ENCODE results near the gene PLXDC1. TPM values are rescaled to one million over a fixed set of nuclear protein-coding genes. Genes with fewer than 3 reads are reported as not detected.

Gene PLXDC1
- total and polyA plus RNA-seq, 2 of the 8 experiments (the other 6 are each of a cell fraction or from before 2014, with no cell fraction given): 4.1 to 14.6 TPM

DNA sequence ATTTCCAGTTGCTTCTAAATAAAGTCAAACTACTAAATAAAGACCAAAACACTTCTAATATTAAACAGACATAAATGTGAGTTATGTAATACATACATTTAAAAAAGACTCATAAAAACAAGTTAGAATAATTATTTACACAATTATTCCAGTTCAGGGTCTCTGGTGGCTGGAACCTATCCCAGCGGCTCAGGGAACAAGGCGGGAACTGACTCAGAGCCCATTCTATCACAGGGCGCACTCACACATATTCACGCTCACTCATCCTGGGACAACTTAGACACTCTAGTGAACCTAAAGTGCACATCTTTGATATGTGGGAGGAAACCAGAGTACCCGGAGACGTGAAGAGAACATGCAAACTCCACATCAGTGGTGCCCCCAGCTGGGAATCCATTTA lies 25.0 kb downstream of the PLXDC1 start:
- FAIRE-seq (no peak), DNase-seq (ENCODE audit: low read depth in 1 of 2, low spot score in 2 of 2) (no peak)
- no peak overlapping the region for H4K91ac ChIP-seq (replicated peaks; ENCODE audit: insufficient read length, low read length)
- H3K18ac ChIP-seq (ENCODE audit: extremely low read depth, low read length): no peak overlapping the region
- no peak overlapping the region for H3K56ac ChIP-seq (replicated peaks; ENCODE audit: insufficient read length, low read depth, low read length)
- no peak overlapping the region for H4K5ac ChIP-seq (ENCODE audit: insufficient read length, low read depth, low read length)
- H3K4me1 ChIP-seq (replicated peaks in 1 of 4; ENCODE audit: control insufficient read depth in 3 of 4, insufficient read depth in 4 of 4, low read length in 3 of 4): no peaks in the 10 kb centered on the region
- no peak overlapping the region for H2BK120ac ChIP-seq (replicated peaks; ENCODE audit: low read depth, low read length)
- TF ChIP-seq JUND (IDR thresholded peaks at IDR 0.05; ENCODE audit: low read length): no peak
- no peak for TF ChIP-seq CHD1 (IDR thresholded peaks at IDR 0.05; ENCODE audit: low read depth, low read length)
- TF ChIP-seq CBX8 (IDR thresholded peaks at IDR 0.05; ENCODE audit: borderline replicate concordance, low read depth, low read length): no peak
- H2BK12ac ChIP-seq (ENCODE audit: low read depth, low read length): no peak overlapping the region
- H3K23me2 ChIP-seq (ENCODE audit: low read depth, low read length): no peaks in the 10 kb centered on the region
- no peak overlapping the region for H2BK15ac ChIP-seq (ENCODE audit: low read length)
- H3K4ac ChIP-seq (replicated peaks; ENCODE audit: insufficient read length, low read depth, low read length): no peak overlapping the region
- POLR2A ChIA-PET (ENCODE audit: partially characterized antibody): interaction anchor here (4.6 kb wide), 1 partner anchor 12 kb away, joined by 15 read pairs; no protein-coding TSS in a partner anchor
- no peak overlapping the region for H2BK20ac ChIP-seq (ENCODE audit: low read length)
- no peak overlapping the region for H4K8ac ChIP-seq (ENCODE audit: extremely low read depth, insufficient read depth, low read length)
- no peaks in the 10 kb centered on the region for H3K9me3 ChIP-seq (ENCODE audit: insufficient read depth in 2 of 2, low read depth in 1 of 2, low read length in 1 of 2)
- no peak overlapping the region for H2AK5ac ChIP-seq (ENCODE audit: low read depth, low read length)
- WGBS, 2 experiments (ENCODE audit: extremely low coverage in 1 of 2, insufficient coverage in 1 of 2, insufficient read length in 1 of 2, insufficient replicate concordance in 2 of 2, low coverage in 1 of 2, low lambda C conversion rate in 2 of 2, missing lambda C conversion rate in 1 of 2): 91% methylated on average over 6 of the region's 6 CpGs; no CpG with 5 or more reads in 1 of the 2 experiments
- no peaks in the 10 kb centered on the region for H3K79me1 ChIP-seq (ENCODE audit: low read depth, low read length)
- no peak overlapping the region for H3K9ac ChIP-seq (replicated peaks in 1 of 4; ENCODE audit: extremely low read depth in 1 of 4, low read depth in 3 of 4, low read length in 3 of 4)
- H3K79me2 ChIP-seq (ENCODE audit: control insufficient read depth in 1 of 2, insufficient read depth in 2 of 2, low read length in 2 of 2): no peaks in the 10 kb centered on the region
- no peak overlapping the region for H2AFZ ChIP-seq (ENCODE audit: low read length)
- no peak overlapping the region for H3K14ac ChIP-seq (ENCODE audit: insufficient read length)
- CTCF ChIA-PET (ENCODE audit: partially characterized antibody): interaction anchor here (0.6 to 1.0 kb wide), 2 partner anchors 48 to 218 kb away, joined by 3 read pairs; no protein-coding TSS in a partner anchor
- no peaks in the 10 kb centered on the region for H4K20me1 ChIP-seq (replicated peaks in 1 of 2; ENCODE audit: control insufficient read depth in 1 of 2, insufficient read depth in 2 of 2, low read length in 2 of 2)
- H3K27me3 ChIP-seq (replicated peaks in 1 of 4; ENCODE audit: control insufficient read depth in 3 of 4, extremely low read depth in 1 of 4, insufficient read depth in 3 of 4, low read length in 3 of 4): no peaks in the 10 kb centered on the region
- H3K36me3 ChIP-seq (ENCODE audit: control insufficient read depth in 2 of 4, insufficient read depth in 4 of 4, low read length in 3 of 4): no peaks in the 10 kb centered on the region
- H3K4me3 ChIP-seq (ENCODE audit: extremely low read depth in 1 of 4, insufficient read depth in 2 of 4, low read depth in 3 of 4, low read length in 4 of 4): no peak overlapping the region
- no peak overlapping the region for H3K4me2 ChIP-seq (ENCODE audit: insufficient read depth in 1 of 2, low read depth in 2 of 2, low read length in 2 of 2)
- H2BK5ac ChIP-seq (ENCODE audit: low read depth, low read length): no peak overlapping the region
- H3K23ac ChIP-seq (ENCODE audit: insufficient read length): no peak overlapping the region
- H3K27ac ChIP-seq (ENCODE audit: low read depth, low read length): no peak overlapping the region

All from H1 (cell line).